CD4-positive, alpha-beta T cell treated with Interferon gamma for 1 hour (primary cell): ENCODE measurements around the gene OTUD6A.

Experiments
- DNase-seq: peaks from one replicate; pipeline ENCODE4 v3.0.0-alpha.2; 2020

The OTUD6A gene

DNA sequence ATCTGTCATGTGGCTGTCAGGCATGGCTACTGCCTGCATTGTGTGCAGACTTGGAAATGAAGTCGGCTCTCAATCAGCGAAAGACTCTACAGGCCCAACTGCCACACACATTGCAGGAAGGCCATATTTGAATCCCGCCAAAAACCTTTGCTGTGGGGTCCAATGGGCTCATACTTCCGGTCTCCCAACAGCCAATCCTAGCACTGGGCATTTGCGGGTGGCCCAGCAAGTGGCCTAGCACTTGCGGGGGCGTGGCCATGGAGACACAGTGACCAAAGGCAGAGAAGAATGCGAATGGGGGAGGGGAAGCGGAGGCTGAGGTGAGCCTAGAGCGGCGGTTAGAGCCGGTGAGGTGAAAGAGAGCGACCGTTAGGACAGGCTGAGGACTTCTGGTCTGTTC is at the start of gene OTUD6A:
OTUD6A (plus strand) TSS at position 382 of the 400 bp plus-strand sequence. CDS start 68 bp downstream, outside the sequence.
- no peak for DNase-seq

GRCh38 chrX:70012756-70013155 is 49.5 kb upstream of the OTUD6A start:
- DNase-seq: no peak

- DNase-seq: no peak
Measured at GRCh38 chrX:70013466-70014381, 48.5 kb upstream of the OTUD6A start.

- no peak for DNase-seq
Measured at GRCh38 chrX:70016513-70016912, 45.7 kb upstream of the OTUD6A start.

GRCh38 chrX:70022616-70023015 is 39.6 kb upstream of the OTUD6A start:
- no peak for DNase-seq

- DNase-seq: no peak
Measured at GRCh38 chrX:70025464-70025863, 36.8 kb upstream of the OTUD6A start.

DNA sequence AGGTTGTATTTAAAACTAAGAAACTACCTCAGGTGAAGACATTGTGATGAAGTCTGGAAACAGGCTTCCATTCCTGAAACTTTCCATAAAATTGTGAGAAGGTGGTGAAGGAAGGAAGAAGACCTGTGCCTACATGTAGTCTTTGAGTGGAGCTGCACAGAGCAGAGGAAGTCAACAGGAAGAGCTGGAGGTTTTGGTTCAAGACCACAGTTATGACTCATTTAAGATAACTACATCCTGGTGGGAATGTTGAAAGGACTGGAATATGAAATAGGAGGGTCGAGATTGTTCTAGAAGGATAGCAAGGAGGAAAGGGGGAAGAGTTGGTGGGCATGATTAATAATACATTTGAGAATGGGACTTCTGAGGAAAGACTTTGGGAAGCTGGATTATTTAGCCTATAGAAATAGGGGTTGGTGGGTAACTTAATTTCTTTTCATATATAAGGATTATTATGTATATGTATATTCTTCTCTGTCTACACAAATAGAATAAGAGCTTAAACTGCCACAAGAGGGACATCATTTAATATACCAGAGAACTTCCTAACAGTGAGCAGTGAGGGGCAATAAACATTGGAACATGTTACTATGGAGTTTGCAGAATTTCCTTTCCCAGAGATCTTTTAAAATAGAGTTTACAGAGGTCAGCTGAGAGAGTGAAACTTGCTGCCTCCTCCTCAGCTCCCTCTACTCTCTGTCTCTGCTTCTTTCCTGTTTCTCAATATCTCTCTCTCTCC is 36.0 kb upstream of the OTUD6A start:
- no peak for DNase-seq

GRCh38 chrX:70026851-70027200 is 35.4 kb upstream of the OTUD6A start:
- DNase-seq: no peak

GRCh38 chrX:70029863-70030262 is 32.4 kb upstream of the OTUD6A start:
- DNase-seq: no peak

DNA sequence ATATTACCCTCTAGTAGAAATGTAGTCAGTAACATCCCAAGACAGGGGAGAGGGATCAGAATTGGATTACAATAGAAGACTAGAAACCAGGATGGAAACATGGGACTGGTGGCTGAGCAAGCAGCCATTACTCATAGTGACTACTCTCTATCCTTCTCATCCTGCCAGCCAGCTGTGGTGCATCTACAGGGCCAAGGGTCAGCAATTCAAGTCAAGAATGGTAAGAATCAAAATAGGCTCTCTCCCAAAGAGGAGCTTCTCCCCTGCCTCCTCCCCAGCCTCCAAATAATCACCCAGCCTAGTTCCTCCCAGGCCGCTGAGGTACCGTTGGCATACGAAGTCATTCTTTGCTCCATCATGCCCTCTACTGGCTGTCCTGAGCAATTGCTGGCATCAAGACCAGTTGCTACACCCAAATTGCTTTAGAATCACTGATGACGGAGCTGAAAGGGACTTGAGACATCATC is 31.9 kb upstream of the OTUD6A start:
- DNase-seq: peak; percentile 26

DNA sequence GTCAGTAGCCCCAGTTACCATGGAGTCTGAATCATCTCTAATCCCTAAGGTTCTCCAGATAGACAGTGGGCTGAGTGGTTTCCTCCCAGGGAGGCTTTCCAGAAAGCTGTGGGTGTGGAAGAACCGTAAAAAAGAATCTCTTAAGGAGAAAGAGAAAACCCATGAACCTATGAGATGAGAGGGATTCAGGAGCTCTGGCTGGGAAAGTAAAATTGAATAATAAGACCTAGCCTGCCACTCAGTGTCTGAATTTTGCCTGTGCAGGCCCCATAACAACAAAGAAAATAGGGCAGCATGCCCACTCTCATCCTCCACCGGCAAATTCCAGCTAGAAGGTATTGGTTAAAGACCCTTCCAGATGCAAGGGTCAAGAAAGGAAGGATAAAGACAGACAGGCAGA is 29.5 kb upstream of the OTUD6A start:
- DNase-seq: no peak

DNA sequence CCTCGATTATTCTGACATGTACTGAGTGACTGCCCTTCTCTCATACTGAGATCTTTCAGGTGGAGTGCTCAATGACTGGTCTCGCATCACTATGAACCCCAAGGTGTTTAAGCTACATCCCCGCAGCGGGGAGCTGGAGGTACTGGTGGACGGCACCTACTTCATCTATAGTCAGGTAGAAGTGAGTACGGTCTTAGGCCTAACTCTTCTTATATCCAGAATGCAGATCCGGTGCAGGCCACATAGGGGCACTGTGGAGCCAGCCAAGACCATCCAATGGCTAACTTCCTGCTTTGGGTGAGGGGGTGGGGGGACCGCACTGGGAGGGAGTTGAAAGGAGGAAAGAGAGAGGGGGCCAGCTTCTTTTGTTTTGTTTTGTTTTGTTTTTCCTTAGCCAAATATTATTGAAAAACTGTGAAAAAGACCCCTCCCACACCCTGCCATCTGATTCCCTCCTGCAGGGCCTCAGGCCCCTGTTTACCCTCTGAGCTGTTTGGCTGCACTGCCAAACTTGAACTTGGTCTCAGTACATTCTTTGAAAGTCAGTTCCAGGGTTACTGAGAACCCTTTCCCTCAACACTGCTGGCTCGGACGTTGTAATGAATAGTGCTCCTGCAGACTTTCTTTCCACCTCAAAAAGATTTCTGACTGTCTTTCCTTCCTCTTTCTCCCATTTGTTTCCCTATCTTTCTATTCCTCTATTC is 28.8 kb upstream of the OTUD6A start:
- no peak for DNase-seq

DNA sequence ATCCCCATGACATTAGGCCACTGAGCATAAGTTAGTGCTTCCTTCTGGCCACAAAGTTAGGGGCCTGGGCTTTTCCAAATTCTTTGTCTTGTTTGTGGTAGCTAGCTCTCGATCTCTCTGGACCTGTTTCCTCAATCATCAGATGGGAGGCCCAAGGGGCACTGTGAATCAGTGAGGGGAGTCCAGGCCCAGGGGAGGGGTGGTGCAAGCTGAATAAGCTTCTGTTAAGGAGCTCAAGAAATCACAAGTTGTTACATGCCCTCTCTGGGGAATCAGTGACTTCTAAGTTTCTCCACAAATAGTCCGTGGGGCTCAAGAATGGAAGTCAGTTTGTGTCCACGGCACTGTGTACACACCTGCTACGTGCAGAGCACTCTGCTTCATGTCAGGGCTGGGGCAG is 27.6 kb upstream of the OTUD6A start:
- no peak for DNase-seq

DNA sequence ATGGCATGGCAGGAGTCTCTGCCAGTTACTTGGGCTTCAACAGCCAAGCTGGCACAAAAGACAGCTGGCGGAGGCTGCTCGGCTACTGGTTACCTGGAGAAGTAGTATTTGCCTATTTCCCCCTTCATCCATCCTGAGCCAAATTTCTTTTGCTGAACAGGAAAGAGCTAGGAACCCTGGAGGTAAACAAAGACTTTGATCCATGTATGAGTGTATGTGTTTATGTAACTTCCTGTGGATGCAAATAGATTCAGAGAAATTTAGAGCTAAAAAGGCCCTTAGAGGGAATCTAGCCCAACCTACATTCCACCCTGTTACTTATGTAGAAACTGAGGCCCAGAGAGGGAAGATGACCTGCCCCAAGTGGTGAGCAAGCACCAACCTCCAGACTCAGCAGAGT is 23.7 kb upstream of the OTUD6A start:
- DNase-seq: no peak

- DNase-seq: no peak
Measured at GRCh38 chrX:70038951-70039350, 23.3 kb upstream of the OTUD6A start.

DNA sequence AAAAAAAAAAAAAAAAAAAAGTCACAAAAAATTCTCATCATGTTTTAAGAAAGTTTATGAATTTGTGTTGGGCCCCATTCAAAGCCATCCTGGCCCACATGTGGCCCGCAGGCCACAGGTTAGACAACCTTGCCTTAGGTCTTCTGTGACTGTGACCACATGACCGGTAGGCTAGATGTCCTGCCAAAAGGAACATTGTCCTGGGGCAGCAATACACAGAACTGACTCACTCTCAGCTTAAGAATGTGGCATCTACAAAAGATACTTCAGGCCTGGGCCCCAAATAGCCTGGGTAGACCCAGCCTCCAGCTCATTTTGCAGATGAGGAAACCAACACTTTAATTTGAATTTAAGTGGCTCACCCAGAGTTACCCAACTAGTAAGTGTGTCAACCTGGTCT is 22.5 kb upstream of the OTUD6A start:
- no peak for DNase-seq

DNA sequence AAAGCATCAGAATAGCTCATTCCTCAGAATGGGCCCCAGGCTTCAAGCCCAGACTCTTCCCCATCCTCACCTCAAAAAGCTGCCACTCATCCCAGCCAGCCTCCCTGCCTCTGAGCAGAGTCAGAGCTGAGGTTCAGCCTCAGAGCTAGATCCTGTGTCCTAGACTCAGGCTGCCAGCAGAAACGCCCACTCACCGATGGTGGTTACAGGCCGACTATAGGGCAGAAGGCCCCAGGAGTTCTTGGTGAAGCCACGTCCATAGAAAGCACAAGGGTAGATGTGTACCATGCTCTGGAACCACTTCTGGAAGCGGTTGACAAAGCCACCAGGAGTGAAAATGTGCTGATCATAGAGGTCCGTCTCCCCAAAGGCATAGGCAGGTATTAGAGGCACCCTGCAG is 20.3 kb upstream of the OTUD6A start:
- no peak for DNase-seq

GRCh38 chrX:70042399-70043371 is 19.6 kb upstream of the OTUD6A start:
- DNase-seq: no peak

DNA sequence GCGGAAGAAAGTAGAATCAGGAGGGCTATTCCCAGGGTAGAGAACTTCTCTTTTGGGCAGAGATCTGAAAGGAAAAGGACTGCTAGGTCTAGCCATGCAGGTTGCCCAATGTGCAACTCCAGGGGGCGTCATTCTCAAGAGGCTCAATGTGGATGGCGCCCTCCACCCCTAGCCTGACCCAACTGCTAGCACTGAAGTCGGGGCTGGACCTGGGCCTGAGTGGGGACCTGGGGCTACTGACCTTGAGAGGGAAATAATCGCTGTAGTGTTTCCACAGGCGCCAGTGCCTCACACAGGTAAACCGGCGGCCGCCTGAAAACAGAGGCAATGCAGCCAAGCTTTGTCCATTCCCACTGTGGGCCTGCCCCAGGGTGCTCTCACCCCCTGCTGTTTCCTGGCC is 18.6 kb upstream of the OTUD6A start:
- DNase-seq: no peak

- no peak for DNase-seq
Measured at GRCh38 chrX:70044541-70045245, 17.6 kb upstream of the OTUD6A start.

DNA sequence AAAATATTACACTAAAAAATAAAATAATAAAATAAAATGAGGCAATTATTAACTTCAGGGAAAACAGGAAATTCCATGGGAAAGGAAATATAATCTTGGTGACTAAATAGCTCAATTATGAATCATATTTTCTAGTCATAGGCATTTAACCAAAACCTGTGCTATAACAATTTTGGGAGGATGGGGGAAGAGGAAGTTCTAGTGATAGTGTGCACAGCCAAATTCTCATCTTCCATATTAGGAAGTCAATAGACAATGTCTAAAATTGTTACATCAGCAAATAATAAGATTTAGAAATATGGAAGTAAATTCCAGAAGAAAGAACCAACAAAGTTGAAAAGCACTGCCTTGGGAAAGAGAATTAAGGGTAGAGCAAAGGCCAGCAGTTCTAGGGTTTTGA is 15.3 kb upstream of the OTUD6A start:
- no peak for DNase-seq

GRCh38 chrX:70049406-70049805 is 12.9 kb upstream of the OTUD6A start:
- DNase-seq: no peak
